ENCODE results near the gene CELF4.

The CELF4 gene

GRCh38 chr18:37274309-37275236 lies 291.0 kb downstream of the CELF4 start:
- DNase-seq = no peak

GRCh38 chr18:37272841-37273240 lies 292.8 kb downstream of the CELF4 start:
- DNase-seq = no peak

- no peak for DNase-seq
Observed at GRCh38 chr18:37272226-37272625, 293.4 kb downstream of the CELF4 start.

GRCh38 chr18:37270666-37271052 lies 294.9 kb downstream of the CELF4 start:
- DNase-seq = no peak

- DNase-seq = no peak
Observed at GRCh38 chr18:37270038-37270665, 295.4 kb downstream of the CELF4 start.

GRCh38 chr18:37266290-37266689 lies 299.3 kb downstream of the CELF4 start:
- no peak for DNase-seq

- DNase-seq = no peak
Observed at GRCh38 chr18:37265382-37265781, 300.2 kb downstream of the CELF4 start.

GRCh38 chr18:37264956-37265355 lies 300.6 kb downstream of the CELF4 start:
- DNase-seq = no peak

GRCh38 chr18:37261988-37262387 lies 303.6 kb downstream of the CELF4 start:
- DNase-seq = no peak

- DNase-seq = no peak
Observed at GRCh38 chr18:37261246-37261840, 304.3 kb downstream of the CELF4 start.

- DNase-seq = no peak
Observed at GRCh38 chr18:37260367-37261093, 305.1 kb downstream of the CELF4 start.

- no peak for DNase-seq
Observed at GRCh38 chr18:37259711-37260110, 305.9 kb downstream of the CELF4 start.

GRCh38 chr18:37258819-37259218 lies 306.8 kb downstream of the CELF4 start:
- no peak for DNase-seq

GRCh38 chr18:37258131-37258530 lies 307.5 kb downstream of the CELF4 start:
- no peak for DNase-seq

- no peak for DNase-seq
Observed at GRCh38 chr18:37254973-37255372, 310.6 kb downstream of the CELF4 start.

GRCh38 chr18:37254236-37254754 lies 311.3 kb downstream of the CELF4 start:
- DNase-seq = no peak

GRCh38 chr18:37253394-37254235 lies 312.0 kb downstream of the CELF4 start:
- DNase-seq = no peak

- DNase-seq = no peak
Observed at GRCh38 chr18:37252854-37253393, 312.7 kb downstream of the CELF4 start.

GRCh38 chr18:37252342-37252741 lies 313.3 kb downstream of the CELF4 start:
- DNase-seq = no peak

GRCh38 chr18:37251679-37252078 lies 313.9 kb downstream of the CELF4 start:
- no peak for DNase-seq

- DNase-seq = no peak
Observed at GRCh38 chr18:37249895-37250618, 315.5 kb downstream of the CELF4 start.

Data from SIG-M5 (cell line).